Subcutaneous adipose tissue (tissue), 4 donors: ENCODE results near the gene HERC6. TPM values are rescaled to one million over a fixed set of nuclear protein-coding genes. Genes with fewer than 3 reads are reported as not detected.

Experiments
- CTCF ChIP-seq: fragments of 450-650 bp; IDR thresholded peaks from one replicate; pipeline ENCODE4 v1.5.1; 2016; ENCODE audit warnings: low read depth, mild to moderate bottlenecking, control low read depth, antibody characterized with exemption, moderate library complexity
- small RNA-seq: library from RNA; depleted of rRNA; stranded (forward); fragments of <200 nt; gene quantifications from one replicate; pipeline ENCODE3, GENCODE V24; 2016
- total RNA-seq, 4 donors: library from RNA; depleted of rRNA; stranded (reverse); fragments of >200 nt; gene quantifications; one replicate each; pipeline ENCODE4 v1.1.0, GENCODE V29; 2016

Gene HERC6
- total RNA-seq, 4 donors from 2014 or later: 4.2 to 13.2 (median 5.5) TPM

GRCh38 chr4:88477229-88477860 is 98.7 kb downstream of the HERC6 start:
- no peak for TF ChIP-seq CTCF

GRCh38 chr4:88478247-88478646 is 99.6 kb downstream of the HERC6 start:
- no peak for TF ChIP-seq CTCF

- TF ChIP-seq CTCF: no peak
Observed at GRCh38 chr4:88481537-88481936, 102.9 kb downstream of the HERC6 start.

GRCh38 chr4:88489100-88489761 is 110.6 kb downstream of the HERC6 start:
- no peak for TF ChIP-seq CTCF

Small RNAs within 50 kb of the gene (small RNA-seq; reads per million reads assigned to genes)
- gene RF00019: 0.49 reads per million

Other genes starting within 250 kb of the HERC6 start
- gene ABCG2, start 220.2 kb upstream of the HERC6 start, total RNA-seq: 10 to 100 TPM in 1 of 4 donors, 1 to 10 TPM in 3; 4.9 to 12.4 (median 5.9) TPM
- gene PPM1K, start 94.3 kb upstream of the HERC6 start, total RNA-seq: 10 to 100 TPM; 10.4 to 19.2 (median 15.0) TPM
- 10 to 100 TPM in 1 of 4 donors, 1 to 10 TPM in 3; 6.5 to 11.9 (median 7.3) TPM for gene HERC5, start 78.3 kb downstream of the HERC6 start, total RNA-seq
- gene PYURF, start 144.9 kb downstream of the HERC6 start, total RNA-seq: 100 to 1,000 TPM; 103 to 142 (median 117) TPM
- gene HERC3, start 213.6 kb downstream of the HERC6 start, total RNA-seq: 10 to 100 TPM; 29.8 to 48.9 (median 42.4) TPM